ENCODE results near the gene SEMA6A. TPM values are rescaled to one million over a fixed set of nuclear protein-coding genes. Genes with fewer than 3 reads are reported as not detected.

The SEMA6A gene
- total RNA-seq, 2 experiments from 2014 or later = not detected

GRCh38 chr5:116563736-116564308 lies 10.8 kb downstream of the SEMA6A start:
- DNase-seq (ENCODE audit: low spot score) = no peak
- H3K9me2 ChIP-seq (ENCODE audit: insufficient read depth, low read length) = no peaks in the 10 kb centered on the region
- no peak overlapping the region for H3K4me3 ChIP-seq (ENCODE audit: low read depth, low read length, poor library complexity, severe bottlenecking)
- TF ChIP-seq CTCF (conservative IDR thresholded peaks at IDR 0.05; ENCODE audit: low read length) (no peak), EZH2phosphoT487 (IDR thresholded peaks at IDR 0.05; ENCODE audit: borderline replicate concordance, low read depth, low read length) (no peak)
- H3K36me3 ChIP-seq (ENCODE audit: insufficient read depth, low read length) = no peaks in the 10 kb centered on the region
- H3K4me1 ChIP-seq (ENCODE audit: insufficient read depth, low read length, poor library complexity, severe bottlenecking) = no peaks in the 10 kb centered on the region
- BruUV-seq (replicated peaks) = no TSS peak
- ChIA-PET CTCF (ENCODE audit: unreplicated experiment) (no interaction called here), POLR2A (no interaction called here)
- no peak overlapping the region for H3K4me2 ChIP-seq (ENCODE audit: low read length)
- no peaks in the 10 kb centered on the region for H3K79me2 ChIP-seq (ENCODE audit: insufficient read depth, low read depth, low read length)
- H2AFZ ChIP-seq (ENCODE audit: low read length) = no peak overlapping the region
- H4K20me1 ChIP-seq (ENCODE audit: insufficient read depth, low read length) = no peaks in the 10 kb centered on the region
- intact Hi-C loops (cut with micrococcal nuclease; ENCODE audit: unreplicated experiment) = no loop called here
- no peaks in the 10 kb centered on the region for H3K9me3 ChIP-seq (ENCODE audit: low read length)
- H3K27ac ChIP-seq (ENCODE audit: low read depth, low read length, poor library complexity, severe bottlenecking) = no peak overlapping the region

GRCh38 chr5:116562669-116563068 lies 12.0 kb downstream of the SEMA6A start:
- CTCF ChIA-PET (ENCODE audit: unreplicated experiment) = no interaction called here
- no peaks in the 10 kb centered on the region for H3K4me1 ChIP-seq (ENCODE audit: insufficient read depth, low read length, poor library complexity, severe bottlenecking)

More at GRCh38 chr5:116562669-116563068, 12.0 kb downstream of the SEMA6A start:
- no peak overlapping the region for H3K27ac ChIP-seq (ENCODE audit: low read depth, low read length, poor library complexity, severe bottlenecking)
- no peak for DNase-seq (ENCODE audit: low spot score)
- H3K36me3 ChIP-seq (ENCODE audit: insufficient read depth, low read length) = no peaks in the 10 kb centered on the region
- no TSS peak for BruUV-seq (replicated peaks)
- POLR2A ChIA-PET = no interaction called here
- no peak overlapping the region for H3K4me3 ChIP-seq (ENCODE audit: low read depth, low read length, poor library complexity, severe bottlenecking)
- intact Hi-C loops (cut with micrococcal nuclease; ENCODE audit: unreplicated experiment) = no loop called here
- H3K79me2 ChIP-seq (ENCODE audit: insufficient read depth, low read depth, low read length) = no peaks in the 10 kb centered on the region
- no peaks in the 10 kb centered on the region for H4K20me1 ChIP-seq (ENCODE audit: insufficient read depth, low read length)
- no peak overlapping the region for H2AFZ ChIP-seq (ENCODE audit: low read length)
- H3K9me3 ChIP-seq (ENCODE audit: low read length) = no peaks in the 10 kb centered on the region
- TF ChIP-seq CTCF (conservative IDR thresholded peaks at IDR 0.05; ENCODE audit: low read length) (no peak), EZH2phosphoT487 (IDR thresholded peaks at IDR 0.05; ENCODE audit: borderline replicate concordance, low read depth, low read length) (no peak)
- H3K9me2 ChIP-seq (ENCODE audit: insufficient read depth, low read length) = no peaks in the 10 kb centered on the region
- H3K4me2 ChIP-seq (ENCODE audit: low read length) = no peak overlapping the region
